ENCODE results near the gene OR52E4.

GRCh38 chr11:5846701-5847100 lies 33.7 kb upstream of the OR52E4 start:
- no peak for TF ChIP-seq EP300 (IDR thresholded peaks at IDR 0.05; ENCODE audit: borderline replicate concordance)
- no peak for TF ChIP-seq TAF1 (IDR thresholded peaks at IDR 0.05; ENCODE audit: low read depth)
- TF ChIP-seq NFIC (IDR thresholded peaks at IDR 0.05) = no peak
- TF ChIP-seq TEAD4 (IDR thresholded peaks at IDR 0.05) = no peak
- TF ChIP-seq, protein P1, sequence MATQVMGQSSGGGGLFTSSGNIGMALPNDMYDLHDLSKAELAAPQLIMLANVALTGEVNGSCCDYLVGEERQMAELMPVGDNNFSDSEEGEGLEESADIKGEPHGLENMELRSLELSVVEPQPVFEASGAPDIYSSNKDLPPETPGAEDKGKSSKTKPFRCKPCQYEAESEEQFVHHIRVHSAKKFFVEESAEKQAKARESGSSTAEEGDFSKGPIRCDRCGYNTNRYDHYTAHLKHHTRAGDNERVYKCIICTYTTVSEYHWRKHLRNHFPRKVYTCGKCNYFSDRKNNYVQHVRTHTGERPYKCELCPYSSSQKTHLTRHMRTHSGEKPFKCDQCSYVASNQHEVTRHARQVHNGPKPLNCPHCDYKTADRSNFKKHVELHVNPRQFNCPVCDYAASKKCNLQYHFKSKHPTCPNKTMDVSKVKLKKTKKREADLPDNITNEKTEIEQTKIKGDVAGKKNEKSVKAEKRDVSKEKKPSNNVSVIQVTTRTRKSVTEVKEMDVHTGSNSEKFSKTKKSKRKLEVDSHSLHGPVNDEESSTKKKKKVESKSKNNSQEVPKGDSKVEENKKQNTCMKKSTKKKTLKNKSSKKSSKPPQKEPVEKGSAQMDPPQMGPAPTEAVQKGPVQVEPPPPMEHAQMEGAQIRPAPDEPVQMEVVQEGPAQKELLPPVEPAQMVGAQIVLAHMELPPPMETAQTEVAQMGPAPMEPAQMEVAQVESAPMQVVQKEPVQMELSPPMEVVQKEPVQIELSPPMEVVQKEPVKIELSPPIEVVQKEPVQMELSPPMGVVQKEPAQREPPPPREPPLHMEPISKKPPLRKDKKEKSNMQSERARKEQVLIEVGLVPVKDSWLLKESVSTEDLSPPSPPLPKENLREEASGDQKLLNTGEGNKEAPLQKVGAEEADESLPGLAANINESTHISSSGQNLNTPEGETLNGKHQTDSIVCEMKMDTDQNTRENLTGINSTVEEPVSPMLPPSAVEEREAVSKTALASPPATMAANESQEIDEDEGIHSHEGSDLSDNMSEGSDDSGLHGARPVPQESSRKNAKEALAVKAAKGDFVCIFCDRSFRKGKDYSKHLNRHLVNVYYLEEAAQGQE (IDR thresholded peaks at IDR 0.05; ENCODE audit: low read depth) = no peak
- TF ChIP-seq FOXM1 (IDR thresholded peaks at IDR 0.05; ENCODE audit: borderline replicate concordance, low read depth) = no peak
- no peak for TF ChIP-seq CREB1 (IDR thresholded peaks at IDR 0.05; ENCODE audit: low read depth)
- no peak for TF ChIP-seq RAD21 (IDR thresholded peaks at IDR 0.05; ENCODE audit: low read depth)

Measured in Ishikawa (cell line).